ENCODE data around the gene NAP1L4.

DNA sequence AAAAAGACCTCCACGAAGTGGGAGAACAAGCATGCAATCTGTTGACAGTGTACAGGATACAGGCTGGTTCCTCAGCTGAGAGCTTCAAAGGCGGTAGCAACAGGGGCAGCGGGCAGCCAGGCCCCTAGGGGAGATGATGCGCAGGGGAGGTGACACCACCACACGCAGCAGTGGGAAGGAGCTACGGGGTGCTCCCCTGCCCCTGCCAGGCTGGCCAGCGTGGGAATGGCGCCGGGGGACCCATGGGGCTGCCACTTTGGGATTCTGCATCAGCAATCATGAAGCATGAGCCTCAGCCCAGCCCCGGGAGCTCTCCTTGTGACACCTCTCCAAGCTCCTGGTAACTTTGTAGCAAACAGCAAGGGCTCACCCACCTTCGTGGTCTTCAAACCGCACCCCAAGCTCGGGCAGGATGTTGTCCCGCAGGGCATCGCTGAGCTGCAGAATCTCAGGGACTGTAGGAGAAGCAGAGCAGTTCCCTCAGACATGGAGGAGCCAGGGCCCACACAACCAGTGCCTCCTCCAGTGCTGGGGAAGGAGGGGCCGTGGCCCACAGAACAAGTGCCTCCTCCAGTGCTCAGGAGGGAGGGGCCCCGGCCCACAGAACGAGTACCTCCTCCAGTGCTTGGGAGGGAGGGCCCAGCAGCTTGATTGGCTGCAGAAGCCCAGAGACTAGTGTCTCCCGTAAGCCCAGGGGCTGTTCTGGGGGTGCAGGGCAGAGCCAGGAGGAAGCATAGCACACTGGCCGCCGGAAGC is 14.6 kb upstream of the NAP1L4 start:
- TF ChIP-seq, protein P1, sequence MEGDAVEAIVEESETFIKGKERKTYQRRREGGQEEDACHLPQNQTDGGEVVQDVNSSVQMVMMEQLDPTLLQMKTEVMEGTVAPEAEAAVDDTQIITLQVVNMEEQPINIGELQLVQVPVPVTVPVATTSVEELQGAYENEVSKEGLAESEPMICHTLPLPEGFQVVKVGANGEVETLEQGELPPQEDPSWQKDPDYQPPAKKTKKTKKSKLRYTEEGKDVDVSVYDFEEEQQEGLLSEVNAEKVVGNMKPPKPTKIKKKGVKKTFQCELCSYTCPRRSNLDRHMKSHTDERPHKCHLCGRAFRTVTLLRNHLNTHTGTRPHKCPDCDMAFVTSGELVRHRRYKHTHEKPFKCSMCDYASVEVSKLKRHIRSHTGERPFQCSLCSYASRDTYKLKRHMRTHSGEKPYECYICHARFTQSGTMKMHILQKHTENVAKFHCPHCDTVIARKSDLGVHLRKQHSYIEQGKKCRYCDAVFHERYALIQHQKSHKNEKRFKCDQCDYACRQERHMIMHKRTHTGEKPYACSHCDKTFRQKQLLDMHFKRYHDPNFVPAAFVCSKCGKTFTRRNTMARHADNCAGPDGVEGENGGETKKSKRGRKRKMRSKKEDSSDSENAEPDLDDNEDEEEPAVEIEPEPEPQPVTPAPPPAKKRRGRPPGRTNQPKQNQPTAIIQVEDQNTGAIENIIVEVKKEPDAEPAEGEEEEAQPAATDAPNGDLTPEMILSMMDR (IDR thresholded peaks at IDR 0.05), result no peak
- TF ChIP-seq POLR2A (IDR thresholded peaks at IDR 0.05), result no peak
